A549 (cell line): ENCODE data around the gene MTCP1. TPM values are rescaled to one million over a fixed set of nuclear protein-coding genes. Genes with fewer than 3 reads are reported as not detected.

ENCODE experiments used
- ATAC-seq, 2 experiments: fragments of 200-7000 bp in 1 of 2; fragments of >200 bp in 1 of 2; cut with Nextera tagmentation in 1 of 2; cut with Tn5 transposase in 1 of 2; 3 replicates each; pipeline versions ENCODE4 v1.8.0 to v1.9.1; 2018 to 2020; ENCODE audit warnings: mild to moderate bottlenecking in 1 of 2, moderate library complexity in 1 of 2
- CTCF ChIA-PET: fragments of 300-600 bp; sonication (Branson Sonifier 250); formaldehyde crosslinking; extraction: SDS; loops from one replicate; lab custom pipeline; 2021; ENCODE audit warnings: antibody characterized with exemption, inconsistent platforms; lab: Yijun Ruan, JAX
- POLR2A ChIA-PET: fragments of 350-600 bp; formaldehyde crosslinking; extraction: SDS; loops from one replicate; lab custom pipeline; 2021; ENCODE audit warnings: antibody characterized with exemption, inconsistent platforms; lab: Yijun Ruan, JAX
- DNase-seq, 2 experiments: peaks; one replicate each; pipeline versions ENCODE4 v3.0.0 to v3.0.0-alpha.2; 2011 to 2016; ENCODE audit warnings: low read depth in 1 of 2, low spot score in 1 of 2
- FAIRE-seq: peaks from 2 replicates; lab custom pipeline; 2011; peaks lifted over from hg19 to GRCh38; lab: Jason Lieb, UNC
- H3K27ac ChIP-seq, 2 experiments: fragments of >200 bp; sonication (Bioruptor Twin); formaldehyde crosslinking; 3 replicates each; pipeline ENCODE4 v1.5.1; 2016 to 2017
- H3K4me1 ChIP-seq: fragments of >200 bp; sonication (Bioruptor Twin); formaldehyde crosslinking; 3 replicates; pipeline ENCODE4 v1.6.1; 2016
- H3K4me2 ChIP-seq: fragments of >200 bp; sonication (Bioruptor Twin); formaldehyde crosslinking; 3 replicates; pipeline ENCODE4 v1.6.1; 2016
- H3K4me3 ChIP-seq: fragments of >200 bp; sonication (Bioruptor Twin); formaldehyde crosslinking; 3 replicates; pipeline ENCODE4 v1.5.1; 2016
- H3K9me3 ChIP-seq: fragments of >200 bp; sonication (Bioruptor Twin); formaldehyde crosslinking; 3 replicates; pipeline ENCODE4 v1.6.1; 2016
- CBX2 ChIP-seq: fragments of 200-600 bp; sonication (generic); IDR thresholded peaks from 2 replicates; pipeline ENCODE4 v1.6.1; 2016; ENCODE audit warnings: low read depth, mild to moderate bottlenecking, borderline replicate concordance
- CEBPB ChIP-seq, 2 experiments: fragments of >200 bp in 1 of 2; sonication (Bioruptor Twin) in 1 of 2; formaldehyde crosslinking in 1 of 2; IDR thresholded peaks; 2 replicates each; pipeline ENCODE4 v1.6.1; 2012 to 2016
- CHD4 ChIP-seq: fragments of 200-600 bp; sonication (generic); IDR thresholded peaks from 2 replicates; pipeline ENCODE4 v1.6.1; 2016; ENCODE audit warnings: antibody characterized with exemption, mild to moderate bottlenecking, borderline replicate concordance
- FOSL2 ChIP-seq, 2 experiments: fragments of 450-650 bp in 1 of 2; fragments of >200 bp in 1 of 2; sonication (Bioruptor Twin) in 1 of 2; formaldehyde crosslinking; IDR thresholded peaks; 2 replicates each; pipeline versions ENCODE4 v1.5.0 to v1.6.1; 2016 to 2020; ENCODE audit warnings: mild to moderate bottlenecking in 1 of 2, moderate library complexity in 1 of 2
- HOXB13 ChIP-seq: fragments of 250-450 bp; sonication (Bioruptor Pico); IDR thresholded peaks from 2 replicates; pipeline ENCODE4 v1.5.0; 2020; ENCODE audit warnings: low read depth, mild to moderate bottlenecking, moderate library complexity
- JUN ChIP-seq, 2 experiments: fragments of >200 bp; sonication (Bioruptor Twin); formaldehyde crosslinking; IDR thresholded peaks; 2 replicates in 1 of 2; 3 replicates in 1 of 2; pipeline ENCODE4 v1.6.1; 2016 to 2017
- JUNB ChIP-seq: fragments of >200 bp; sonication (Bioruptor Twin); formaldehyde crosslinking; IDR thresholded peaks from 2 replicates; pipeline ENCODE4 v1.6.1; 2016
- KDM5A ChIP-seq: fragments of 200-600 bp; sonication (generic); IDR thresholded peaks from 2 replicates; pipeline ENCODE4 v1.6.1; 2016; ENCODE audit warnings: antibody characterized with exemption, mild to moderate bottlenecking
- MAFK ChIP-seq: fragments of 450-650 bp; IDR thresholded peaks from 2 replicates; pipeline ENCODE4 v1.6.1; 2014; ENCODE audit not compliant: partially characterized antibody
- MAX ChIP-seq: IDR thresholded peaks from 2 replicates; pipeline ENCODE4 v1.6.1; 2012
- MYC ChIP-seq: IDR thresholded peaks from 2 replicates; pipeline ENCODE4 v1.6.1; 2012; ENCODE audit warnings: mild to moderate bottlenecking, inconsistent platforms, low read length, improper control_type of control experiment, borderline replicate concordance
- NFE2L2 ChIP-seq: fragments of 150-350 bp; conservative IDR thresholded peaks from 2 replicates; pipeline ENCODE4 v1.6.1; 2014; ENCODE audit warnings: low read length
- NPAS2 ChIP-seq: fragments of 250-450 bp; sonication (Bioruptor Pico); IDR thresholded peaks from 2 replicates; pipeline ENCODE4 v1.8.0; 2022; ENCODE audit warnings: mild to moderate bottlenecking, moderate library complexity, borderline replicate concordance
- POLR2A ChIP-seq: IDR thresholded peaks from 2 replicates; pipeline ENCODE4 v1.6.1; 2012; ENCODE audit warnings: mild to moderate bottlenecking, low read length
- RAD21 ChIP-seq, 2 experiments: fragments of >200 bp in 1 of 2; sonication (Bioruptor Twin) in 1 of 2; formaldehyde crosslinking in 1 of 2; IDR thresholded peaks in 1 of 2; conservative IDR thresholded peaks in 1 of 2; 2 replicates in 1 of 2; 3 replicates in 1 of 2; pipeline ENCODE4 v1.6.1; 2012 to 2018; ENCODE audit warnings: inconsistent platforms in 1 of 2
- REST ChIP-seq: fragments of 200-600 bp; sonication (generic); IDR thresholded peaks from 2 replicates; pipeline ENCODE4 v1.6.1; 2016; ENCODE audit warnings: antibody characterized with exemption, mild to moderate bottlenecking, moderate library complexity
- SMC3 ChIP-seq: fragments of >200 bp; sonication (Bioruptor Twin); formaldehyde crosslinking; IDR thresholded peaks from 3 replicates; pipeline ENCODE4 v1.6.1; 2018; ENCODE audit warnings: inconsistent platforms
- TP53 ChIP-seq: fragments of 250-450 bp; sonication (Bioruptor Pico); IDR thresholded peaks from 2 replicates; pipeline ENCODE4 v1.5.0; 2021; ENCODE audit warnings: mild to moderate bottlenecking, moderate library complexity
- WGBS: methylation state at CpG from one replicate; pipeline ENCODE4 v1.1.6; 2017; ENCODE audit errors: missing lambda C conversion rate; 5-methylcytosine and 5-hydroxymethylcytosine counted together
- polyA plus RNA-seq, 4 experiments: library from polyadenylated mRNA; depleted of rRNA in 3 of 4; stranded (reverse); fragments of >200 nt; fragmentation: RNase III in 1 of 4; extraction: RNeasy Plus Mini Kit Qiagen cat#74134 plus additional on column Dnase treatment in 1 of 4; gene quantifications; 2 replicates in 3 of 4; 3 replicates in 1 of 4; pipeline ENCODE4 v1.2.3, GENCODE V29; 2011 to 2017
- TF ChIP-seq, protein P1 (sequence below): fragments of >200 bp; sonication (Bioruptor Twin); formaldehyde crosslinking; IDR thresholded peaks from 2 replicates; pipeline ENCODE4 v1.6.1; 2016
- TF ChIP-seq, protein P2 (sequence below): fragments of 450-650 bp; IDR thresholded peaks from 2 replicates; pipeline ENCODE4 v1.6.1; 2014; ENCODE audit warnings: antibody characterized with exemption

Gene MTCP1
- polyA plus RNA-seq, 2 of the 4 experiments (the other 2 are of a cell fraction), result 12.3 to 38.0 TPM

GRCh38 chrX:155069414-155069813 is 1.5 kb downstream of the MTCP1 start:
- peak overlapping the region; percentile 86 for H3K4me2 ChIP-seq
- peak overlapping the region; percentile 93 to 98; a peak in 5 of 6 replicates for H3K27ac ChIP-seq
- H3K9me3 ChIP-seq, result no peaks in the 10 kb centered on the region
- H3K4me1 ChIP-seq, result peaks cover 59% of the 10 kb centered on the region
- WGBS, result 76% methylated on average over 1 of the region's 1 CpG
- ChIA-PET POLR2A (no interaction called here), CTCF (interaction anchor here (1.8 to 3.0 kb wide), 2 partner anchors 12 to 82 kb away, joined by 5 to 11 read pairs; no protein-coding TSS in a partner anchor)
- no peak for FAIRE-seq
- TF ChIP-seq POLR2A (no peak), JUN (IDR thresholded peaks at IDR 0.05) (no peak), MYC (no peak), SMC3 (no peak), MAFK (no peak), TP53 (no peak), HOXB13 (CRISPR knock-in tag) (no peak), KDM5A (no peak), RAD21 (conservative IDR thresholded peaks at IDR 0.05 in 1 of 2, IDR thresholded peaks at IDR 0.05 in 1 of 2) (no peak), CBX2 (no peak), NFE2L2 (no peak), CHD4 (no peak)
- TF ChIP-seq, protein P1, sequence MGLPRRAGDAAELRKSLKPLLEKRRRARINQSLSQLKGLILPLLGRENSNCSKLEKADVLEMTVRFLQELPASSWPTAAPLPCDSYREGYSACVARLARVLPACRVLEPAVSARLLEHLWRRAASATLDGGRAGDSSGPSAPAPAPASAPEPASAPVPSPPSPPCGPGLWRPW, result no peak
- H3K4me3 ChIP-seq, result peak overlapping the region; percentile 84
- no peak for DNase-seq
- ATAC-seq, result no peak

DNA sequence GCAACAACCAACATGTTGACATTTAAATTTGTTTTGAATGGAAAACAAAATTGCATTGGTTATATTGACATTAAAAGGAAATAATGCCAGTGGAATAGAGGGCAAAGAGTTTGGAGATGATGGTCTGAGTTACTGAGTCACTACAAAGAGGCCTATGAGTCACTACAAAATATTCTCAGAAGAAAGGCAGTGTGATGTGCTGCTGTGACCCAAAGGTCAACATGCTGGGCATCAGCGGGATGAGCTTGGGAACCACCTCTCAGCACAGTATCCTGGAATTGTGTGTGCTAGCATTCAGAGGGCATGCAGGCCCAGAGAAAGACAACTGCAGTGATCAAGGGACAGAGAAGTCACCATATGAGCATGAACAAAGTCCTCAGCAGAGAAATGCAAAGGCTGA is 2.8 kb downstream of the MTCP1 start:
- WGBS, result 0% methylated on average over 1 of the region's 1 CpG
- no peaks in the 10 kb centered on the region for H3K9me3 ChIP-seq
- CTCF ChIA-PET, result interaction anchor here (1.8 to 3.0 kb wide), 2 partner anchors 11 to 80 kb away, joined by 5 to 11 read pairs; no protein-coding TSS in a partner anchor
- peak overlapping the region; percentile 93 to 98; a peak in 5 of 6 replicates for H3K27ac ChIP-seq
- H3K4me2 ChIP-seq, result peak overlapping the region; percentile 86
- no peak for TF ChIP-seq CEBPB (IDR thresholded peaks at IDR 0.05)
- no peak for TF ChIP-seq RAD21 (conservative IDR thresholded peaks at IDR 0.05 in 1 of 2, IDR thresholded peaks at IDR 0.05 in 1 of 2)
- TF ChIP-seq FOSL2 (IDR thresholded peaks at IDR 0.05), result peak; percentile 46; the same call in 1 of the 2 replicates
- TF ChIP-seq FOSL2 (CRISPR knock-in tag; IDR thresholded peaks at IDR 0.05), result peak; percentile 81
- TF ChIP-seq, protein P2, sequence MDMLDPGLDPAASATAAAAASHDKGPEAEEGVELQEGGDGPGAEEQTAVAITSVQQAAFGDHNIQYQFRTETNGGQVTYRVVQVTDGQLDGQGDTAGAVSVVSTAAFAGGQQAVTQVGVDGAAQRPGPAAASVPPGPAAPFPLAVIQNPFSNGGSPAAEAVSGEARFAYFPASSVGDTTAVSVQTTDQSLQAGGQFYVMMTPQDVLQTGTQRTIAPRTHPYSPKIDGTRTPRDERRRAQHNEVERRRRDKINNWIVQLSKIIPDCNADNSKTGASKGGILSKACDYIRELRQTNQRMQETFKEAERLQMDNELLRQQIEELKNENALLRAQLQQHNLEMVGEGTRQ, result no peak
- TF ChIP-seq REST, result no peak
- TF ChIP-seq MAX, result peak; percentile 36; the same call in 1 of the 2 replicates
- TF ChIP-seq NPAS2 (CRISPR knock-in tag), result no peak
- no peak for TF ChIP-seq CHD4
- TF ChIP-seq JUNB, result peak; percentile 44; the same call in 1 of the 2 replicates
- DNase-seq, result peak; percentile 41 to 60
- H3K4me3 ChIP-seq, result no peak overlapping the region
- POLR2A ChIA-PET, result no interaction called here
- peak; percentile 7 for FAIRE-seq
- peaks cover 63% of the 10 kb centered on the region for H3K4me1 ChIP-seq
- peak; percentile 40 to 49; a peak in 5 of 6 replicates for ATAC-seq
